Nucleus accumbens (tissue), 56 donors: ENCODE measurements around the gene AKAP8L.

Experiments used
- DNase-seq, 56 donors: peaks; one replicate each; lab custom pipeline; 2025; lab: John Stamatoyannopoulos, UW

The AKAP8L gene

GRCh38 chr19:15436012-15436825 lies 17.4 kb upstream of the AKAP8L start:
- no peak for DNase-seq

- no peak for DNase-seq
Observed at GRCh38 chr19:15433519-15434069, 14.8 kb upstream of the AKAP8L start.

GRCh38 chr19:15432629-15433518 lies 14.1 kb upstream of the AKAP8L start:
- peak in 55 of 56 donors; percentile 42 to 94 (median 81) for DNase-seq

GRCh38 chr19:15432018-15432494 lies 13.3 kb upstream of the AKAP8L start:
- no peak for DNase-seq

GRCh38 chr19:15431396-15432017 lies 12.7 kb upstream of the AKAP8L start:
- DNase-seq = no peak

- DNase-seq = no peak
Observed at GRCh38 chr19:15430526-15431120, 11.8 kb upstream of the AKAP8L start.

- no peak for DNase-seq
Observed at GRCh38 chr19:15429825-15430467, 11.2 kb upstream of the AKAP8L start.

GRCh38 chr19:15428956-15429824 lies 10.4 kb upstream of the AKAP8L start:
- no peak for DNase-seq

GRCh38 chr19:15427991-15428471 lies 9.2 kb upstream of the AKAP8L start:
- no peak for DNase-seq

- no peak for DNase-seq
Observed at GRCh38 chr19:15427350-15427700, 8.5 kb upstream of the AKAP8L start.

GRCh38 chr19:15426485-15427349 lies 7.9 kb upstream of the AKAP8L start:
- DNase-seq = no peak

GRCh38 chr19:15425321-15425950 lies 6.6 kb upstream of the AKAP8L start:
- DNase-seq = no peak

- no peak for DNase-seq
Observed at GRCh38 chr19:15424692-15425272, 6.0 kb upstream of the AKAP8L start.

GRCh38 chr19:15424121-15424520 lies 5.3 kb upstream of the AKAP8L start:
- DNase-seq = no peak

- no peak for DNase-seq
Observed at GRCh38 chr19:15423130-15423529, 4.3 kb upstream of the AKAP8L start.

GRCh38 chr19:15422296-15423075 lies 3.7 kb upstream of the AKAP8L start:
- no peak for DNase-seq
